ENCODE results near the gene CSTF3.
"Not testable (repeated sequence)": the region's sequence is repeated elsewhere in the genome, so short reads cannot be mapped to it uniquely, and the experiment has no call there.

CSTF3 gene

GRCh38 chr11:33125025-33125424, 36.3 kb downstream of the CSTF3 start:
- no peak for TF ChIP-seq CTCF (conservative IDR thresholded peaks at IDR 0.05; ENCODE audit: low read depth, low read length)
- DNase-seq (ENCODE audit: low read depth) = no peak
- no peak overlapping the region for H3K4me3 ChIP-seq (ENCODE audit: low read length)

DNA sequence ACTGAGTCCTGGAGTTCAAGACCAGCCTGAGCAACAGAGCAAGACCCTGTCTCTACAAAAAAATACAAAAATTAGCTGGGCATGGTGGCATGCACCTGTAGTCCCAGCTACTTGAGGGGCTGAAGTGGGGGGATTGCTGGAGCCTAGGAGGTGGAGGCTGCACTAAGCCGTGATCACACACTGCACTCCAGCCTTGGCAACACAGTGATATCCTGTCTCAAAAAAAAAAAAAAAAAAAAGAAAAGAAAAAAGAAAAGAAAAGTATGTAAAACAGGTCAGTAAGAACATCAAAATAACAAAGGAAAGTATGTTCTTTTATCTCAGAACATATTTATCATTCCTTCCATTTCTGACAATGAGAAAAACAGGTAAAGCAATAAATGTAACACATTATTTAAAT, 38.6 kb downstream of the CSTF3 start:
- not testable (repeated sequence) for DNase-seq (ENCODE audit: low read depth); H3K4me3 ChIP-seq (ENCODE audit: low read length)

DNA sequence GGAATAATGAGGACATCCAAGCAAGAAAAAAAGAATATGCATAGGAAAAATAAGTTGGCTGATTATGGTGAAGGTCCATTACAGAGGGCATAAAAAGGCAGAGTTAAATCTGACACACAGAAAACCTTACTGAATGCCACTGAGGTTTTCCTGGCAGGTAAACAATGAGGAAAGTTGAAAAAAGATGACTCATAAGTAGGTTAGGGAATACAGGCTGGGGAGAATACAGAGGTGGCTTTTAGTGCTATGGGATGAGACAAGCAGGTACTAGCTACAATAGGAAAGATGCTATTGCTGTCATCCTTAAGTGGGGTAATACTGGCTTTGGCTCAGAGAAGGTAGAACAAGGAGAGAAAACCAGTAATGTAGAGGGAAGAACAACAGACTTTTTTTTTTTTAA, 44.7 kb downstream of the CSTF3 start:
- no peak for DNase-seq (ENCODE audit: low read depth)
- H3K4me3 ChIP-seq (ENCODE audit: low read length) = no peak overlapping the region
- no peak for TF ChIP-seq CTCF (conservative IDR thresholded peaks at IDR 0.05; ENCODE audit: low read depth, low read length)

DNA sequence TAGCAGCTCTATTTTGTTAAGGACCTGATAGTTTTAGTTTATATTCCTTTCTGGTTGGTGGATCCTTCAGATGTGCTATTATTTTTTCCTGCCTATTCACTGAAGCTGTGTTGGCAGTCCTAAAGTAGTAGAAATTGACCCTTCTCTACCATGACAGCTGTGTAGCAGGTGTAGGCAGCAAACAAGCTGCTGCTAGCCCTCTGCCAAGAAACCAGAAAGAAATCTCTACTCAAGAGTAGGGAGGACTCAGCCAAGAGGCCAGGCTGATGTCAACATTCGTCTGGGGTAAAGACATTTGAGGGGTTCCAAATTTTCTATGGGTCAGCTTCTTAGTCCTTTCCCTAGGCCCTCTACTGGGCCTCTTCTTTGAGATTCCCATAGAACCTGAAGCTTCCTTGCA, 51.2 kb downstream of the CSTF3 start:
- no peak for DNase-seq (ENCODE audit: low read depth)
- H3K4me3 ChIP-seq (ENCODE audit: low read length) = no peak overlapping the region
- TF ChIP-seq CTCF (conservative IDR thresholded peaks at IDR 0.05; ENCODE audit: low read depth, low read length) = no peak

- no peak for TF ChIP-seq CTCF (conservative IDR thresholded peaks at IDR 0.05; ENCODE audit: low read depth, low read length)
- H3K4me3 ChIP-seq (ENCODE audit: low read length) = no peak overlapping the region
- no peak for DNase-seq (ENCODE audit: low read depth)
These were observed 51.9 kb downstream of the CSTF3 start for GRCh38 chr11:33109294-33109895.

DNA sequence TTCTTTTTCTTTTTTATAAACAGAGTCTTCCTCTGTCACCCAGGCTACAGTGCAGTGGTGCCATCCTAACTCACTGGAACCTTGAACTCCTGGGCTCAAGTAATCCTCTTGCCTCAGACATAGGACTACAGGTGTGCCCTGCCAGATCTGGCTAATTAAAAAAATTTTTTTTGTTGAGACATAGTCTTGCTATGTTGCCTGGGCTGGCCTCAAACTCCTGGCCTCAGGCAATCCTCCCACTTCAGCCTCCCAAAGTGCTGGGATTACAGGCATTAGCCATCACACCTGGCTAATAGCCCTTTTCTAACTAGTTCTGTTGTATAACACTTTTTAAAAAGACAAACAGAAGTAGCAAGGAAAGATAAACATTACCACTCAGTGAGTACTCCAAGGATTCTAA, 57.4 kb downstream of the CSTF3 start:
- no peak for DNase-seq (ENCODE audit: low read depth)

DNA sequence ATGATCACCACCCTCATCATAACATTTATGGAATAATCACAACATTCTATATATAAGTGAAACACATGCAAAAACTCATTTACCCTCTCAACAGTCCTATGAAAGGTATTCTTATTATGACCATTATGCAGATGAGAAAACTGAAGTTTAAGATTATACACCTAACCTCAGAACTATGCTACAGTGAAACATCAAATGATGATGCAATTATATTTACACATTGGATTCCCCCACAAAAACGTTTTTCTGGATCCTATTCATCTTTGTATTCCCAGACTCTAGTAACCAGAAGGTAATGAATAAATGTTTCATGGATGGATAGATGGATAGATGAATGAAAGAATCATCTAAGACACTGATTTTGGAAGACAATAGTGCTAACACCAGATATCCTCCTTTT, 67.1 kb downstream of the CSTF3 start:
- H3K4me3 ChIP-seq (ENCODE audit: low read length) = no peak overlapping the region
- DNase-seq (ENCODE audit: low read depth) = no peak
- TF ChIP-seq CTCF (conservative IDR thresholded peaks at IDR 0.05; ENCODE audit: low read depth, low read length) = no peak

More for the DNA sequence above, 57.4 kb downstream of the CSTF3 start:
- no peak for TF ChIP-seq CTCF (conservative IDR thresholded peaks at IDR 0.05; ENCODE audit: low read depth, low read length)
- H3K4me3 ChIP-seq (ENCODE audit: low read length) = no peak overlapping the region

GRCh38 chr11:33089776-33090175, 71.5 kb downstream of the CSTF3 start:
- TF ChIP-seq CTCF (conservative IDR thresholded peaks at IDR 0.05; ENCODE audit: low read depth, low read length) = no peak
- no peak overlapping the region for H3K4me3 ChIP-seq (ENCODE audit: low read length)
- DNase-seq (ENCODE audit: low read depth) = peak; percentile 67

Measured in retinal pigment epithelial cell (primary cell).